ENCODE data around the gene TNFRSF11A.

Gene TNFRSF11A

DNA sequence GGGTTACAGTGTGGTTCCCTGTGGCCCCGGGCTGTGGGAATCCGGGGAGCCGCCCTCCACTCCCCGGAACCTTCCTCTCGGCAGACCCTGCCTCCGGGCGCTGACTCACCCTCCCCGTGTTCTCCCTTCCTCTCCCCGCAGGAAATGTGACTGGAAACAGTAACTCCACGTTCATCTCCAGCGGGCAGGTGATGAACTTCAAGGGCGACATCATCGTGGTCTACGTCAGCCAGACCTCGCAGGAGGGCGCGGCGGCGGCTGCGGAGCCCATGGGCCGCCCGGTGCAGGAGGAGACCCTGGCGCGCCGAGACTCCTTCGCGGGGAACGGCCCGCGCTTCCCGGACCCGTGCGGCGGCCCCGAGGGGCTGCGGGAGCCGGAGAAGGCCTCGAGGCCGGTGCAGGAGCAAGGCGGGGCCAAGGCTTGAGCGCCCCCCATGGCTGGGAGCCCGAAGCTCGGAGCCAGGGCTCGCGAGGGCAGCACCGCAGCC, 59.5 kb downstream of the TNFRSF11A start:
- DNase-seq = no peak

GRCh38 chr18:62386091-62386490, 61.0 kb downstream of the TNFRSF11A start:
- no peak for DNase-seq

DNA sequence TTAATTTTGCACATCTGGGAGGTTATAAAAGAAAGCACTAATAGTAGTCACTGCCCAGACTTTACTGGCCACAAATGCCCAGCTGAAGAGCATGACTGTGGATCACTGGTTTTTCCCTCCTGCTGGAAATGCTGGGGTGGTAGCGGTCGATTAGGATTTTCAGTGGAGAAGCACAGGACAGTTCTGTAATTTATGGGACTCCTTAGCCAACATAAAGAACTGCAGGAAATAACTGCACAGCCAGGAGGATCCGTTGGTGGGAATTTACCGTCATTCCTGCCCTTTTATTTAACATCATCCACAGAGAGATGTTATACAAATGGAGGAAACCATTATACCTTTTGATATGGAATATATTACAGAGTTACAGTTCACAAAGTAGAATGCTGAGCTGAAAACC, 61.5 kb downstream of the TNFRSF11A start:
- no peak for DNase-seq

DNA sequence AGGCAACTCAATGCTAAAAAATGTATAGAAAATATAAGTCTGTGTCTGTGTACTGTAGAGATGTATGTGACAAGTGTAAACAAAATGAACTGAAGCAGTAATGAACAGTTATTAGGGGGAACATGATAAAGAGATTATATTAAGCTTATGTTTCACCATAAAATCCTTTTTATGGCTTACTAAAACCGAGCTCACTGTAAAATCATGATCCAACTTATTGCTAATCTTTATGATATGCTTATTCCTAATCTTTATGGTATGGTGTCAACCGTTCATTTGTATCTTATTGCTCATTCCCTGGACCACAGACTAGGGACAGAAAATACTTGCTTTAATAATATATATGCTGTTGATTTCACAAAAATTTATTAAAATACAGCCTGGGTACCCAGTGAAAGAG, 62.1 kb downstream of the TNFRSF11A start:
- no peak for DNase-seq

DNA sequence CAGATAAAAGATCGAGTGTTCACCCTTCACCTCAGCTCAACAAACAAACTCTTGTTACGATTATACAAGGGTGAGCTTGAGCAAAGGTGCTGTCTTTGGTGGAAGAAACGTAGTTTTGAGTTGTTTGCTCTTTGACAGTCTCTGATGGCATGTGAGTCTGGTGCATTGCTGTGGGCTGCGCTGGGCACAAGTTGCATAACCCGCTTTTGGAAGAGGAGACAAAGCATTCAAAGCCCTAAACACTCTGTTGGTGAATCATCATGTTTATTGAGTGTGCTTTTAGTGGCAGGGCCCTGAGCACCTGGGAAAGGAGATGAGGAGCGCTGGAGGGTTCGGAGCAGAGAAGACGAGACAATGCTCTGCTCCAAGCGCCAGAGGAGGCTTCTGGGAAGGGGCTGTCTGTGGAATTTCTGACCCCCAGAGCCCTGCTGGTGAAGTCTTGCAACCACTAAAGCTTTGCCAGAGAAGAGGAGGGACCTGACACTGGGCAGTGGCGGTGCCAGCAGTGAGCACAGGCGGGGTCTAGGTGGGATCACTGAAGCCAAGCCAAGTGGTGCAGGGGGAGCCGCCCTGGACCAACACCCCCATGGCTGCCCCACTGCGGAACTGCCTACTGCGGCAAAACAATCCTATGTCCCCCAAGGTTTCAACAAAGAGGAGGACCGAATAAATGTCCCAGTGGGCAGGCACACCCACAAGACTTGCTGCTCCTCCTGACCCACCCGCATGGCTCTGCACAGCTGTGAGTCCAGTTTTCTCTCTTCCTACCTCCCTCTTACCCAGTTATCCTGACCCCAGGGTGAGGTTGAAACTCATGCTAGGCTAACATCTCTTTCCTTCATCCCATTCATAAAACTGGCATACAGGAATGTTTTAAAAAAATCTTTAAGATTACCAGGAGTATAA, 64.0 kb downstream of the TNFRSF11A start:
- no peak for DNase-seq

GRCh38 chr18:62389761-62390481, 64.8 kb downstream of the TNFRSF11A start:
- no peak for DNase-seq

GRCh38 chr18:62394006-62394763, 69.1 kb downstream of the TNFRSF11A start:
- no peak for DNase-seq

- no peak for DNase-seq
These were observed 71.3 kb downstream of the TNFRSF11A start for GRCh38 chr18:62396381-62396780.

DNA sequence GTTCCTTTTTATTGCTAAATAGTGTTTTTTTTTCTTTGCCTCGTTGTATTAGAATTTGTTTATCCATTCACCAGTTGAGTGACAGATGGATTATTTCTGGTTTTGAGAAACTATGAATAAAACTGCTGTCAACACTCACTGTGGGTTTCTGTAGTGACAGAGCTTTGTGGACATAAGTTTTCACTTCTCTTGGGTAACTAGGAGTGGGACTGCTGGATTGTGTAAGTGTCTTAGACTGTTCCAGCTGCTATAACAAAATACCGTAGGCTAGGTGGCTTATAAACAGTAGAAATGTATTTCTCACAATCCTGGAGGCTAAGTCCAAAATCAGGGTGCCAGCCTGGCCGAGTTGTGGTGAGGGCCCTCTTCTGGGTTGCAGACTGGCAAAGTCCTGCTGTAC, 71.9 kb downstream of the TNFRSF11A start:
- no peak for DNase-seq

- DNase-seq = no peak
These were observed 73.2 kb downstream of the TNFRSF11A start for GRCh38 chr18:62398291-62398690.

GRCh38 chr18:62399276-62399675, 74.2 kb downstream of the TNFRSF11A start:
- no peak for DNase-seq

- DNase-seq = no peak
These were observed 74.7 kb downstream of the TNFRSF11A start for GRCh38 chr18:62399781-62400308.

DNA sequence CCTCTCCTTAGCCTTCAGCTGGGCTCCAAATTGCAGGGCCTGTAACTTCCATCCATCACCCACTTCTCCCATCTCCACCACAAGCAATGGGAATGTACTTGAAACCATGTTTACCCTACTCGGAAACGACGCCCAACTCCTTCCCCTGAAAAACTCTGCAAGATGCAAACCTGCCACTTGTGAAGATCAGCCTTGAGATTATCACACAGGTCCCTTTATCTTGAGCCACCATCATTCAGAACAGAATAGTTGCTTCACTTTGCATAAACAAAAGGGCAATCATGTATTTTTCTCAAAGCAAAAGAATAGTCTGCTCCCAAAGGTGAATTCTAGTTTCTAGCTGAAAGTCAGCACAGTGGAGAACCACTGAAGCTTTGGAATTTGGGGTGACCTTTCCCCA, 75.8 kb downstream of the TNFRSF11A start:
- DNase-seq = no peak

DNA sequence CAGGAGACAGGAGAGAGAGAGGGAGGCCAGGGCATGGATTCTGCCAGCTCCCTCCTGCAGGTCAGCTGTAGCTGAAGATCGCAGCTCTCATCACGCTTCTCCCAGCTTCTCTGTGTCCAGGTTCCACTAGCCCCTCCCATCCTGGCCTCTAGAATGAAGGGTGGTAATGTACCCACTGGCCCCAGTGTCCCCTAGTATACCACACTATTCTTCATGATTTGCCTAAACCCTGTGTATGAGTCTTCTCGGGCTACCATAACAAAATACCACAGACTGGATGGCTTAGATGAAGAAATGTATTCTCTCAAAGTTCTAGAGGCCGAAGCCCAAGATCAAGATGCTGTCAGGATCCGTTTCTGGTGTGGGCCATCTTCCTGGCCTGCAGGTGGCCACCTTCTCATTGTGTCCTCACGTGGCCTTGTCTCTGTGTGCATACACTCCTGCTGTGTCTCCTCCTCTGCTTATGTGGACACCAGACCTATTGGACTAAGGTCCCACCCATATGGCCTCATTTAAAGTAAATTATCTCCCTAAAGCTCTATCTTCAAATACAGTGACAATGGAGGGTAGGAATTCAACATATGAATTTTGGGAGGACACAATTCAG, 77.3 kb downstream of the TNFRSF11A start:
- no peak for DNase-seq

- DNase-seq = no peak
These were observed 78.0 kb downstream of the TNFRSF11A start for GRCh38 chr18:62403120-62403519.

DNA sequence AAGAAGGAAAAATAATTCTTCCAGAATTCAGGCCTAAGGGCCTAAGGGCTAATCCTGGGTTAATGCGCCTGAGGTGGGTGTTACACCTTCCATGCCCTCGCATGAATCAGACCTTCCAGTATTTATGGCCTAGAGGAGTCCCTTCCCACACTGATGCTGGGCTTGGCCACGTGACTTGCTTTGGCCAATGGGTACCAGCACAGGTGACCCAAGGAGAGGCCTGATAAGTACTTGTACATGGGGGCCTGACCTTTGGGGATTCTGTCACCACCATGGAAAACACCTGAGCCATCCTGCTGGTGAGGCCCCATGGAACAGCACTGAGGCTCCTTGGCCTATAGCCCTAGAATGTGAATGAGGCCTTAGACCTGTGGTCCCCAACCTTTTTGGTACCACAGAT, 79.8 kb downstream of the TNFRSF11A start:
- DNase-seq = no peak

DNA sequence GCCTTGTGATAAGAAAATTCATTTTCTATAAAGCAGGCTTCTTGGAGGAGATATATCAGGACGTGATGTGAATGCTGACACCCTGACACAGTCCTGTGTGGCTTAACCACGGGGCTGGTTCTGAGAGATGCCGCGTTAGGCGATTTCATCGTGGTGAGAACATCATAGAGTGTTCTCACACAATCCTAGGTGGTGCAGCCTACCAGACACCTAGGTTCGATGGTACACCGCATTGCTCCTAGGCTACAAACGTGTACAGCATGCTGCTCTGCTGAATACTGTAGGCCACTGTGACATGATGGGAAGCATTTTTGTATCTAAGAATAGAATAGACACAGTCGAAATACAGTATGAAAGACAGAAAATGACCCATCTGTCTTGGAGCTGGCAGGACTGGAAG, 82.5 kb downstream of the TNFRSF11A start:
- DNase-seq = peak; percentile 42

DNA sequence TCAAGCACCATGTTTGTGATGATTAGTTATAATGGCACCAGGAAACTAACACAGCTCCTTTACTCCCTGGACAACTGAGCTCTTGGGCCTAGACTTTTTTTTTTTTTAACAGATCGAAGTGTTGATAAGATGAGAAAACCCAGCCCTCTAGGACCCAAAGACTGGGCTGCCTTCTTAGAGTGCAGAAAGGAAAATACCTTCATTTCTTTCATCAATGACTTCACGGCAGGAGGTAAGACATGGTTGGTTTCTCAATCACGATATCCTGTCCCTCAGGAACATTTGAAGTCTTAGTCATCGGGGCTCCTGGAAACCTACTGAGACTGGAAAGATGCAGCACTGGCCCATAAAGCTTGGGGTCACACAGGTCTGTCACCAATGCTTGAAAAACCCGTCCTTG, 84.7 kb downstream of the TNFRSF11A start:
- no peak for DNase-seq

GRCh38 chr18:62412231-62412979, 87.3 kb downstream of the TNFRSF11A start:
- peak; percentile 19 for DNase-seq

- DNase-seq = no peak
These were observed 88.1 kb downstream of the TNFRSF11A start for GRCh38 chr18:62413206-62413605.

DNA sequence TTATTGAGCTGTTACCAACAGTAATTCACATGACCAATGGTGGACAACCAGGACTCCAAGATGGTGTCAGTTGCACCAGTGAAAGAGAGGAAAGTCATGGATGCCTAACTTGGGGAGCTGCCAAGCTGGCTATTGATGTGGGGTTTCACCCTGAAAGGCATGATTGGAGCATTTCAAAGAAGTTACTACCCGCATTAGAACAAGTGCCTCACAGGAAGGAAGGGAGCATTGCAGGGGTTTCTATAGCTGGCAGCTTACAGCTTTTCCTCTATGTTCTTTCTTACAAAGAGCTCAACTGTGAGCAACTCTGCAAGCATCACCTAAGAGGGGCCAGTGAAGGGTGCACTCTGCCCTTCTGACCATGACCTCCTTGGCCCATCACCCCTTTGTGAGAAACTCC, 93.1 kb downstream of the TNFRSF11A start:
- peak; percentile 54 for DNase-seq

- peak; percentile 66 for DNase-seq
These were observed 95.0 kb downstream of the TNFRSF11A start for GRCh38 chr18:62420151-62420512.
